ENCODE results near the gene TMPRSS11B. TPM values are rescaled to one million over a fixed set of nuclear protein-coding genes. Genes with fewer than 3 reads are reported as not detected.
"Not testable (repeated sequence)": the region's sequence is repeated elsewhere in the genome, so short reads cannot be mapped to it uniquely, and the experiment has no call there.

Gene TMPRSS11B, protein sequence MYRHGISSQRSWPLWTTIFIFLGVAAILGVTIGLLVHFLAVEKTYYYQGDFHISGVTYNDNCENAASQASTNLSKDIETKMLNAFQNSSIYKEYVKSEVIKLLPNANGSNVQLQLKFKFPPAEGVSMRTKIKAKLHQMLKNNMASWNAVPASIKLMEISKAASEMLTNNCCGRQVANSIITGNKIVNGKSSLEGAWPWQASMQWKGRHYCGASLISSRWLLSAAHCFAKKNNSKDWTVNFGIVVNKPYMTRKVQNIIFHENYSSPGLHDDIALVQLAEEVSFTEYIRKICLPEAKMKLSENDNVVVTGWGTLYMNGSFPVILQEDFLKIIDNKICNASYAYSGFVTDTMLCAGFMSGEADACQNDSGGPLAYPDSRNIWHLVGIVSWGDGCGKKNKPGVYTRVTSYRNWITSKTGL
- total RNA-seq (not detected), polyA plus RNA-seq (0.05 TPM)
- long read RNA-seq, donor 1: 0 reads
- long read RNA-seq, donor 2: 0 reads
- long read RNA-seq, donor 3: 0 reads
- long read RNA-seq, donor 4: 0 reads

DNA sequence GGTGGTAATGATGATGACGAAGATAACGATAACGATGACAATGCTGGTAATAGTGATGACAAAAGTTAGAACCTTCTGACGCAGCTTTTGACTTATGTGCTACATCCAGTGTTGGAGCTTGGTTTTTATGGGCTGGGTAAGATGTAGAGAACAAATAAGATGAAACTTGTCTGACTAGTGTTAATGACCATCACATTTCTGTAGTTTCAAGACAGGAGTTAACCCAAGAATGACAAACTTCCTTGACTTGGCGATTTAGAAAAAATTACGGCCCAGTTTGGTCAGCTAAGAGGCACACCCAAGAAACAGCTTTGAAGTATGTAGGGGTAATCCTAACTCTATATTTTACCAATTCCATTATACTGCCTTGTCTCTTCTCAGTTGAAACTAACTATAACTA is at the start of gene TMPRSS11B:
Gene TMPRSS11B (minus strand): TSS at position 101 of the 400 bp plus-strand sequence. CDS start 136 bp downstream, outside the sequence.
- Histone ChIP-seq H3K27me3 (ENCODE audit: control insufficient read depth, insufficient read depth) (no peaks in the 10 kb centered on the region), H3K4me1 (ENCODE audit: control insufficient read depth, insufficient read depth, low read length) (no peaks in the 10 kb centered on the region), H3K9me3 (ENCODE audit: control insufficient read depth, low read length) (no peaks in the 10 kb centered on the region), H3K27ac (ENCODE audit: low read length) (no peak within 1 kb of the TSS), H3K4me3 (ENCODE audit: low read length) (no peak within 1 kb of the TSS)
- intact Hi-C loops (cut with DNase I): no loop called here
- 89% methylated on average over 6 of the region's 6 CpGs for WGBS
- DNase-seq (no peak), ATAC-seq (no peak)

DNA sequence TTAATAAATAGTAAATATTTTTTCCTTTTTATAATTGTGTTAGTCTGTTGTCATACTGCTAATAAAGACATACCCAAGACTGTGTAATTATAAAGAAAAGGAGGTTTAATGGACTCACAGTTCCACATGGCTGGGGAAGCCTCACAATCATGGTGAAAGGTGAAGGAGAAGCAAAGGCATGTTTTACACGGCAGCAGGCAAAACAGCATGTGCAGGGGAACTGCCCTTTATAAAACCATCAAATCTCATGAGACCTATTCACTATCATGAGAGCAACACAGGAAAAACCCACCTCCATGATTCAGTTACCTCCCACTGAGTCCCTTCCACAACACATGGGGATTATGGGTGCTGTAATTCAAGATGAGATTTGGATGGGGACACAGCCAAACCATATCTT is 45.8 kb upstream of the TMPRSS11B start:
- ATAC-seq (no peak), DNase-seq (no peak)
- Histone ChIP-seq H3K9me3 (ENCODE audit: control insufficient read depth, low read length) (no peaks in the 10 kb centered on the region), H3K27ac (ENCODE audit: low read length) (no peak overlapping the region), H3K4me1 (ENCODE audit: control insufficient read depth, insufficient read depth, low read length) (no peaks in the 10 kb centered on the region), H3K27me3 (ENCODE audit: control insufficient read depth, insufficient read depth) (no peaks in the 10 kb centered on the region), H3K4me3 (ENCODE audit: low read length) (no peak overlapping the region)
- 85% methylated on average over 1 of the region's 1 CpG for WGBS
- intact Hi-C loops (cut with DNase I): no loop called here

DNA sequence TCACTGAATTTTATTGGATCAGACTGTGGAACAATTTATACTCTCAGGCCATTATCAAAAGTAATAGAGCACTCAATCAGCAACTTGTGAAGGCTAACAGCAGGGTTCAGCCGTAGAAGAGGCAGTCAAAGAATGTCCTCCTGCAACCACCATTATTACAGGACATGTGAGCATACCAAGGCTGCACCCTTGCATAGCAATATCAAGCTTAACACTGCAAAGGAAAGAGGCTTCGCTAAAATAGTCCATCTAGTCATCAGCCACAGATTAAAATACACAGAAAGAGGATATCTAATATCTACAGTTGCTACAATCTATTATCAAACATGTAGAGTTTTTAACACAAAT is 42.9 kb upstream of the TMPRSS11B start:
- no peak for DNase-seq
- no peaks in the 10 kb centered on the region for H3K4me1 ChIP-seq (ENCODE audit: control insufficient read depth, insufficient read depth, low read length)
- no peak for ATAC-seq
- no peak overlapping the region for H3K4me3 ChIP-seq (ENCODE audit: low read length)
- no peaks in the 10 kb centered on the region for H3K9me3 ChIP-seq (ENCODE audit: control insufficient read depth, low read length)
- 57% methylated on average over 2 of the region's 2 CpGs for WGBS
- H3K27ac ChIP-seq (ENCODE audit: low read length): no peak overlapping the region
- H3K27me3 ChIP-seq (ENCODE audit: control insufficient read depth, insufficient read depth): no peaks in the 10 kb centered on the region
- intact Hi-C loops (cut with DNase I): no loop called here

DNA sequence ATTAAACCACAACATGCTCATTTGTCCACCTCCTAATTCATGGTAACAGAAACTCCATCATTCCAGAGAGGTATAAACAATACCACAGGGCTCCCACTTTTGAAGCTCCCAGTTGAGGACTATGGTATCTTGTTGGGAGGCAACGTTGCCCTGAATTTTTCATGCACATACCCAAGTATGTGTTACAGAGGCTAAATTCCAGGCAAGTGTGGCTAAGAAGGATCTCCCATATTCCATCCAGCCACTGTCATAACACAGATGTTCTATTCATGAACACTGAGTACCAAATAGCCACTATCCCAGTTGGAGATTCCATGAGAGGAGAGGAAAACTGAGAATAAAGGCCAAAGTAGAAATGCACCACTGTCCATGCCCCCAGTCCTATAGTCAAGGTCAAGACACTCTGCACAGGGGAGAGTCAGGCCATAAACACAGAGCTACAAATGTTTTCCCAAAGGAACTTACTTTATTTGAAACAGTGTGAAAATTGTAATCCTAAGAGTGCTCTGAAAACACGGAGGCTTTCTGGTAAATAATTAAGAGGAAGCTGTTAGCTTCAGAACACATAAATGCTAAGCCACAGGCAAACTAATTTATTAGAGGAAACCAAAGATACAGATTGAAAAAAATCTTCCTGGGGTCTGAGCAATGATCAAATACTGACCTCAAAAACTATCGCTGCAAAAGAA is 42.4 kb upstream of the TMPRSS11B start:
- no peaks in the 10 kb centered on the region for H3K9me3 ChIP-seq (ENCODE audit: control insufficient read depth, low read length)
- H3K4me1 ChIP-seq (ENCODE audit: control insufficient read depth, insufficient read depth, low read length): no peaks in the 10 kb centered on the region
- intact Hi-C loops (cut with DNase I): no loop called here
- H3K27me3 ChIP-seq (ENCODE audit: control insufficient read depth, insufficient read depth): no peaks in the 10 kb centered on the region
- no peak overlapping the region for H3K27ac ChIP-seq (ENCODE audit: low read length)
- DNase-seq (no peak), ATAC-seq (no peak)
- 65% methylated on average over 3 of the region's 3 CpGs for WGBS
- H3K4me3 ChIP-seq (ENCODE audit: low read length): no peak overlapping the region

DNA sequence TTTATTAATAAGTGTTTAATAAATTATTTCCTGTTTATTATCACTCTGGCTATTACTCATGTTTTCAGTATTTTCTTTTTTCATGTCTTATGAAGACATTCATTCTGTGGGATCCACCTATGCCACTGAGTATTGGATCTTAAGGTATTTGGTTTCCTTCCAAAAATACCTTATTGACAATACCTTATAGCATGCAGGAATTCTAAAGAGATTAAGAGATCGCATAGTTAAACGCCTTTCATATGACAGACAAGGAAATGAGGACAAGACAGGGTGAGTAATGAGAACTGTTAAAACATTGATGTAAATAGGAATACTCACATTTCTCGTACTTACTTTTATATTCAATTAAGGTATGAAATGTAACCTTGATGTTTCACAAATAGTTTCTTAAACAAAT is 38.2 kb upstream of the TMPRSS11B start:
- intact Hi-C loops (cut with DNase I): no loop called here
- Histone ChIP-seq H3K4me3 (ENCODE audit: low read length) (no peak overlapping the region), H3K27me3 (ENCODE audit: control insufficient read depth, insufficient read depth) (no peaks in the 10 kb centered on the region), H3K9me3 (ENCODE audit: control insufficient read depth, low read length) (no peaks in the 10 kb centered on the region), H3K4me1 (ENCODE audit: control insufficient read depth, insufficient read depth, low read length) (no peaks in the 10 kb centered on the region), H3K27ac (ENCODE audit: low read length) (no peak overlapping the region)
- WGBS: 82% methylated on average over 3 of the region's 3 CpGs
- DNase-seq (no peak), ATAC-seq (no peak)

DNA sequence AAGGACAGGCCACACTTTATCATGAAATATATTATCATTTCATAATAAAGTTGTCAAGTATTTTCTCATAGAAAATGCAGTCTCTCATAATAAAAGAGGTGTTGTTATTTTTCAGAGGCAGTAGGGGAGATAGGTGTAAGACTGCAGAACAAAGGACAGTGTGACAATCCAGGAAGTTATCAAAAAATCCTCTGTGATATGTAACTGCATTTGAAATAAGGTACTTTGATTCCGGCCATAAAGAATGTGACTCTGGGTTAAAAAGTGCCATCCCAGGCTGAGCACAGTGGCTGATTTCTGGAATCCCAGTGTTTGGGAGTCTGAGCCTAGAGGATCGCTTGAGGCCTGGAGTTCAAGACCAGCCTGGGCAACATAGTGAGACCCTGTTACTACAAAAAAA is 37.6 kb upstream of the TMPRSS11B start:
- intact Hi-C loops (cut with DNase I): no loop called here
- no peak for DNase-seq
- WGBS: 80% methylated on average over 2 of the region's 2 CpGs
- Histone ChIP-seq H3K4me1 (ENCODE audit: control insufficient read depth, insufficient read depth, low read length) (no peaks in the 10 kb centered on the region), H3K27ac (ENCODE audit: low read length) (no peak overlapping the region), H3K9me3 (ENCODE audit: control insufficient read depth, low read length) (no peaks in the 10 kb centered on the region), H3K27me3 (ENCODE audit: control insufficient read depth, insufficient read depth) (no peaks in the 10 kb centered on the region), H3K4me3 (ENCODE audit: low read length) (no peak overlapping the region)
- ATAC-seq: no peak

DNA sequence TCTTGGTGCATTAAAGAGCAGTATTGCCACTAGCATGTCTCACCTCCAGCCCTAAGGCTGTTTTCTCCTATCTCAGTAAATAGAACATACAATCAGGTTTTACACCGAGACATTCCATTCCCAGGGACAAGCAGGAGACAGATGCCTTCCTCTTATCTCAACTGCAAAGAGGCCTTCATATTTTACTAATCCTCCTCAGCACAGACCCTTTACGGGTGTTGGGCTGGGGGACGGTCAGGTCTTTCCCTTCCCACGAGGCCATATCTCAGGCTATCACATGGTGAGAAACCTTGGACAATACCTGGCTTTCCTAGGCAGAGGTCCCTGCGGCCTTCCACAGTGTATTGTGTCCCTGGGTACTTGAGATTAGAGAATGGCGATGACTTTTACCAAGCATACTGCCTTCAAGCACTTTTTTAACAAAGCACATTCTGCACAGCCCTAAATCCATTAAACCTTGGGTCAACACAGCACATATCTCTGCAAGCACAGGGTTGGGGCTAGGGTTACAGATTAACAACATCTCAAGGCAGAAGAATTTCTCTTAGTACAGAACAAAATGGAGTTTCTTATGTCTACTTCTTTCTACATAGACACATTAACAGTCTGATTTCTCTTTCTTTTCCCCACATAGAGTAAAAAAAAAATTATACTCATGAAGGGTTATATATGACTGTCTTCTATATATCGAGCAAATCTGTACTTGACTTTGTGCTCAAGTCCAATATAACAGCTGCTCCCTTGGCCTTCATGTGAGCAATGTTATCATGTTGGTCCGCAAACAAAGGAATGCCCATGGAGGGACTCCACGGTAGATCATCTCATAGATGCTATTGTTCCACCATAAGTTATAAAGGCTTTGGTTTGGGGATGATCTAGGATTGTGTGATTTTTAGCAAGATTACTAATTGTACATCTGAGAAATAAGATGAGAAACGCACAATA is 36.6 kb upstream of the TMPRSS11B start:
- H3K4me1 ChIP-seq (ENCODE audit: control insufficient read depth, insufficient read depth, low read length); H3K27me3 ChIP-seq (ENCODE audit: control insufficient read depth, insufficient read depth); H3K27ac ChIP-seq (ENCODE audit: low read length); ATAC-seq; DNase-seq; H3K9me3 ChIP-seq (ENCODE audit: control insufficient read depth, low read length); H3K4me3 ChIP-seq (ENCODE audit: low read length); intact Hi-C loops (cut with DNase I): not testable (repeated sequence)
- 61% methylated on average over 10 of the region's 10 CpGs for WGBS

DNA sequence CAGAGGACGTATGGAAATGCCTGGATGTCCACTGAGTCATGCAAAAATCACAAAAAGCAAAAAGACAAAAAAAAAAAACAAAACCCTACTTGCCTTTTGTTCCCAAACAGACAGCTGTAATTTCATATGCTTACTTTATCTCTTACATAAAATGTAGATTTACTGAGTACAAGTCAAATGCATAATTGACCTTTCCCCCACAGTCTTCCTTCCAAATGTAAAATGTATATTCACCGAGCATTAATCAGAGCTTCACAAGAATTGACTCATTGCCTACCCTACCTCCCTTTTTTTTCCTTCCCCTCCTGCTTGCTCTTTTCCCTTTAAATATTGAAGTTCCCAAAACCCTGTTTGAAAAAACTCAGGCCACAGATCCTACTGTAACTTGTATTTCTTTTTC is 32.5 kb upstream of the TMPRSS11B start:
- WGBS: 63% methylated on average over 2 of the region's 2 CpGs

DNA sequence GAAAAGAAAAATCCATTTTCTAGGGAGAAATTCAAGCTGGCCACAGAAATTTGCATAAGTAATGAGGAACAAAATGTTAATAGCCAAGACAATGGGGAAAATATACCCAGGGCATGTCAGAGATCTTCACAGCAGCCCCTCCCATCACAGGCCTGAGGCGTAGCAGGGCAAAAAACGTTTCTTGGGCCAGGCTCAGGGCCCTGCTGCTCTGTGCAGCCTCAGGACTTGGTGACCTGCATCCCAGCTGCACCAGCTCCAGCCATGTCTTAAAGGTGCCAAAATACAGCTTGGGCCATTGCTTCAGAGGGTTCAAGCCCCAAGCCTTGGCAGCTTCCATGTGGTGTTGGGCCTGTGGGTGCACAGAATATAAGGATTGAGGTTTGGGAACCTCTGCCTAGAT is 32.1 kb upstream of the TMPRSS11B start:
- H3K27ac ChIP-seq (ENCODE audit: low read length): no peak overlapping the region
- no peak for ATAC-seq
- intact Hi-C loops (cut with DNase I): no loop called here
- H3K27me3 ChIP-seq (ENCODE audit: control insufficient read depth, insufficient read depth): no peaks in the 10 kb centered on the region
- 54% methylated on average over 2 of the region's 2 CpGs for WGBS
- no peaks in the 10 kb centered on the region for H3K4me1 ChIP-seq (ENCODE audit: control insufficient read depth, insufficient read depth, low read length)
- no peak for DNase-seq
- no peak overlapping the region for H3K4me3 ChIP-seq (ENCODE audit: low read length)
- H3K9me3 ChIP-seq (ENCODE audit: control insufficient read depth, low read length): no peaks in the 10 kb centered on the region

More for the DNA sequence above, 32.5 kb upstream of the TMPRSS11B start:
- Histone ChIP-seq H3K9me3 (ENCODE audit: control insufficient read depth, low read length) (no peaks in the 10 kb centered on the region), H3K4me3 (ENCODE audit: low read length) (no peak overlapping the region), H3K27me3 (ENCODE audit: control insufficient read depth, insufficient read depth) (no peaks in the 10 kb centered on the region), H3K27ac (ENCODE audit: low read length) (no peak overlapping the region), H3K4me1 (ENCODE audit: control insufficient read depth, insufficient read depth, low read length) (no peaks in the 10 kb centered on the region)
- DNase-seq (no peak), ATAC-seq (no peak)
- intact Hi-C loops (cut with DNase I): no loop called here

DNA sequence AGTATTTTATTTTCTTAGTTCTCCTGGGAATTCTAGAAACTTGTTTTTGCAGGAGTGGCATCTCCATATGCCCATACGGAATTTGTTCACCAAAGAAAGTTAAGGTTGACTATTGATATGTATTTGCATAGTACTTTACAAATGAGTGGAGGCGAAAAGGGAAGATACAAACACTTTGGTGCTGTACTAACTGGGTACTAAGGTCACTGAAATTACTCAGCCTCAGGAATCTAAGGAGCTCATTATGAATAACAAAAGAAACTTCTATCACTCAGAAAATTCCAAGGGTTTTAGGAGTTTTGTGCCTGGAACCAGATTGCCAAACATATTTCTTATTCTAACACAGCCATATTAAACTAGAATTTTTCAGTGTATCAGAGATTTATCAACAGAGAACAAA is 27.4 kb upstream of the TMPRSS11B start:
- DNase-seq (no peak), ATAC-seq (no peak)
- 82% methylated on average over 2 of the region's 2 CpGs for WGBS
- Histone ChIP-seq H3K4me1 (ENCODE audit: control insufficient read depth, insufficient read depth, low read length) (no peaks in the 10 kb centered on the region), H3K27ac (ENCODE audit: low read length) (no peak overlapping the region), H3K9me3 (ENCODE audit: control insufficient read depth, low read length) (no peaks in the 10 kb centered on the region), H3K27me3 (ENCODE audit: control insufficient read depth, insufficient read depth) (no peaks in the 10 kb centered on the region), H3K4me3 (ENCODE audit: low read length) (no peak overlapping the region)
- intact Hi-C loops (cut with DNase I): loop anchor here (2.0 to 5.0 kb wide), 2 partner anchors 102 to 104 kb away; no protein-coding TSS in a partner anchor
